ENCODE data around the gene NR6A1.

The NR6A1 gene

DNA sequence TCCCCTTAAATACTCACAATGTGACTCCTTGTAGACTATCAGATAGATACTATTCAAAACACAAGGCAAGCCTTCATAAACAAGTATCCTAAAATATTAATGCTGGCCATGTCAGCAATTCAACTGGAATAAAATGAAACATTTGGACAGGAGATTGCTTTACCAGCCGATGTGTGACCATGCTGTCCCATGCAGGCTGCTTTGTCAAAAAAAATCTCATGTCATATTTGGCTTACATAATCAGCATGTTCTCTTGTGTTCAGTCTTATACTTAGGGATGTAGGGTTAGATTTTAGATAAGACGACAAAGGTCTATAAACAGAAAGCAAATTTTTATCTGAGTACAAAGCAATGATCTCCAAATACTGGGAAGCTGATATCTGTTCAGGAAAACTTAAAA lies 108.5 kb downstream of the NR6A1 start:
- in situ Hi-C loops (cut with MboI; ENCODE audit: low sequenced_read_pairs) = no loop called here

DNA sequence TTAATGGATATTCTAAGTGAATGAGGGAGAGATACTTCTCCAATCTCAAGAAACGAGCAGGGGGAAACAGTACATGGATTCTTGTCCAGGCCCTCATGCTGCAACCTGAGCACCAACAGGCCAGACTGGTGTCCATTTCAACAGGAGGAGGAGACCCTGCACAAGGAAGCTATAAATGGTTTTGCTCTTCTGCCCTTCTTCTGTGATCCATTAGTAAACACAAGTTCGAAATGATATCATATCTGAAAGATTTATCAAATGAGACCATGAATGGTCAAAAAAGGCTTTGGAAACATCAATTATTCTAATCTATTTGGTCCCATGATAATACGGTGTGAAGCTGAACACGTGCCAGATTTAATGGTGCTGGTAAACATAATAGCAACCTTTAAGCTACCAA lies 109.8 kb downstream of the NR6A1 start:
- in situ Hi-C loops (cut with MboI; ENCODE audit: low sequenced_read_pairs) = no loop called here

DNA sequence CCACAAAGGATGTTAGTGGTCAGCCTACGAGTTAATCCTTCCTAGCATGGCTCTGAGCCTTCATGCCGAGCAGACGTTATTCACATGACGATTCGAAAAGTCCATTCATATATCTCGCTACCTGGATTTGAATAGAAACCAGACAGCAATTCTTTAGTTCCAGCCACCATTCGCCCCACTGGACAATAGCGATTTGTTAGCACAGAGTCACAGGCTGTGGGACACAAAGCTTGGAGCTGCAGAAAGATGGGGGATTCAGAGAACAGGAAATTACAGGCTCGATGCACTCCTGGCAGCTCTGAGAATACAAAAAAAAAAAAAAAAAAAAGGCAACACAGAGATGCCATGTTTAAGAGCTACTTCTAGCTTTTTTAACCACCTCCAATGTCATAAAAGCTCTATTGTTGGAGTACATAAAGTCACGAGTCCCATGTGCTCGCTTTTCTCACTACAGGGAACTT lies 110.7 kb downstream of the NR6A1 start:
- in situ Hi-C loops (cut with MboI; ENCODE audit: low sequenced_read_pairs) = no loop called here

DNA sequence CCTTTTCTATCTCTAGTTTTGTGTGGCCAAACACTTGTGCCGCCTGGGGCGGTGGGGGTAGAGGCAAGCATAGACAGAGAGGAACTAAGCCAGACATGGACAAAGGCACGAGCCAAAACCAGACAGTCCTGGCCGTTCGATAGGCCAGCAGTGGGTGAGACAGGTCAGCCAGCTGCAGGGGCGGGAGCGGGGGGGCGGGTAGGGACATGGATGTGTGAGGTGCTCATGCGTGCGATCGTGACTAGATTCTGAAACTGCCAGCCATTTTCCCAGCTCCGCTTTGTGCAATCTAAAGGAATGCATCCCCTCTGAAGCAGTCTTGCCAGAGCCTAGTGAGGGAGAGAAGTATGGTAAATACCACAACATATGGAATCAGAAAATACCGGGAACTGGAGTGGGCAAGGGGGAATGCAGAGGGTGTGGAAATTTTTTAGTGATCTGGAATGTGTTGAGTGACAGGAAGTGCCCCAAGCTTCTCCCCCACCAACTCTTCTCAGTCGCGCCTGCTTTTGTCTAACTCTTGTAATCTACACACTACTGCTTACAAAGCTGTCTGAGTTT lies 111.9 kb downstream of the NR6A1 start:
- in situ Hi-C loops (cut with MboI; ENCODE audit: low sequenced_read_pairs) = no loop called here

DNA sequence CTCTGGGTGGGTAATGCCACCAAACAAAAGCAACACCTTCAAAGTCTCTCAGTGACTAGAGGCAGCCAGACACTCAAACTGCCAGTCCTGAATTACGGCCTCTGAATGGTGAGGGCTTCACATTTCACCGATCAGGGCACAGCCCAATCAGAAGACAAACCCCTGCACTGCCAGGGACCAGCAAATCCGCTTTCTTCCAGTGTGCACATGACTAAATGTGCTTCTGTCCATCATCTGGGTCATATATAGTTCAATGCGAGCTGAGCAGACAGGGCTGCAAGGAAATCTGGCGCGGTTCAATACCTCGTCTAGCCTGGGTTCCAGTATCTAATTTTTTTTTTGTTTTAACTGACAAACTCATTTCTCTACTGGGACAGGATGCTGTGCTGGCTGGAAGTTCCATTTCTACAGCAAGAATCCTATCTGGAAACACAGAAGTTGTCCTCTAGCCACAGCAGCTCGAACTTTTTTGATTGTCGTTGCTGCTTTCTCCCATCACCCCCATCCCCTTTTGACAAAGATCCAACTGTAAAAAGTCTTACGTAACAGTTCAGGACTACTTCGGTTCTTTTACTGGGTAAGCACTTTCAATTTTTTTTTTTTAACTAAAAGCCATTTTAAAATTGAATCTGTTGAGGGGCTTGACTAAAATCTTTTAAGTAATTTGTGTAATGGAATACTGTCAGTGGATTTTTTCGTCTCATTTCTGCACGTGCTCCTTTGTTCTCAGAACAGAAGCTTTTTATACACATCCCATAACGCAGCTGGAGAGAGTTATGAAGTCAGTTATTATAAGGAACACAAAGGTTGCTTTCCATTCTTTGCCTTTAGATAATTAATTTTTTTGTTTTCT lies 112.7 kb downstream of the NR6A1 start:
- in situ Hi-C loops (cut with MboI; ENCODE audit: low sequenced_read_pairs) = no loop called here

DNA sequence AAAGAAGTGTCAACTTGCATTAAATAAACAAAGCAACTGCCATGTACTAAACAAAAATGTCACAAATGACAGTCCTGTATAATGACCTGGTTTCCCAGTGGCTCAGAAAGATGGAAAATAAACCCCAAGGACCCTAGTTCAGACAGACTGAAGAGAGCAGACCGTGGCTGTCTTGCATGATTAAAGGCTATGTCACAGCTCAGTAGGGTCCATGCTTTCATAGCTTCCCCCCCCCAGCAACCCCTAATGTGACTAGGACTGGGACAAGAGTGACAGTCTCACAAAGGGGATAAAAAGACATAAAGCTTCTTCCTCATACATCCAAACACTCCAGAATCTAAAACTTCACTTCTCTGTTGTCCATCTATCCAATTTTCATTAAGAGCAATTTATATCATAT lies 113.6 kb downstream of the NR6A1 start:
- in situ Hi-C loops (cut with MboI; ENCODE audit: low sequenced_read_pairs) = no loop called here

DNA sequence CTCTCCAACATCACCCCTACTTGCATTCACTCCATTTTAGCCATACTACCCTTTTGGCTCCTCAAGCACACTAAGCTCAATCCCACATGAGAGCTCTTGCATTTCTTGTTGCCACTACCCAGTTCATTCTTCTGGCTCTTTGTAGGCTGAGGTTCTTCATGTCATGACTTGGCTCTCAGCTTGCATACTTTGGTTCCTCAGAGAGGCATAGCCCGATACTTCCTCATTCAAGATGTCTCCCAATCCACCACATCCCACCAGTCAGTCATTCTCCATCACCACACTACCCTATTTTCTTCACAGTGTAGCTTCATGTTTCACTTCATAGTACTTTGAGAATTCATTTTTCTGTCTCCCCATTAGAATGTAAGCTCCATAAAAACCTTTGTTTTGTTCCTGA lies 116.7 kb downstream of the NR6A1 start:
- in situ Hi-C loops (cut with MboI; ENCODE audit: low sequenced_read_pairs) = no loop called here

DNA sequence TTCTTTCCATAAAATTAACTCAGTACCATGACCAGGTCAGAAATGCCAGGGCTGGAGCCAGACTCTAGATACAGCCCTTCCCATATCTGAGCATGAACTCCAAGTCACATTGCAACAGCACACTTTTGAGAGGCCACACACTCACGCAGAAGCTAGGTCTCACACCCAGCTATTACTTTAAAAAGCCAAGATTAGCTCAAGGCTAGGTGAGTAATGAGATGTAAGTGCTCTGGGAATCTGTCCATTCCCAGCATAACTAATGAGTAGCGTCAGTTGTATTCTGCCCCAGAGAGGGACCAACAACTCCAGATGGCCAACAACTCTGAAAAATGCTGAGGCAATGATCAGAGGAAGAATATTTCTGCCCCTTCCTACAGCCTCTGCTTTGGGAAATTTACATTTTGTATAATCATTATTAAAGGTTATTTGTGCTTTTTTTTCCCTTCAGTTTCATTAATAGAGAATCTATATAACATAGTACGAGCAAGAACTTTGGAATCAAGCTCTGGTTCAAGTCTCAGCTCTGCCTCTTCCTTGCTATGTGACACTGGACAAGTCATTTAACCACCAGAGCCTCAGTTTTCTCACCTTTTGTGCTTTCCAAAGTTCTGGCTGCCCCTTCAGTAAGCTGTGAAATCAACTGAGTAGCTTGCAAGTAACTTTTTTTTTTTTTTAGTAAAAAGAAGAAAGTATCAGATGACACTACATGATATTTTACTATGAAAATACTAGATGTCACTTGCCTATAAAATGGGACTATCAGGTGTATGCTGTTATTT lies 118.3 kb downstream of the NR6A1 start:
- in situ Hi-C loops (cut with MboI; ENCODE audit: low sequenced_read_pairs) = no loop called here

DNA sequence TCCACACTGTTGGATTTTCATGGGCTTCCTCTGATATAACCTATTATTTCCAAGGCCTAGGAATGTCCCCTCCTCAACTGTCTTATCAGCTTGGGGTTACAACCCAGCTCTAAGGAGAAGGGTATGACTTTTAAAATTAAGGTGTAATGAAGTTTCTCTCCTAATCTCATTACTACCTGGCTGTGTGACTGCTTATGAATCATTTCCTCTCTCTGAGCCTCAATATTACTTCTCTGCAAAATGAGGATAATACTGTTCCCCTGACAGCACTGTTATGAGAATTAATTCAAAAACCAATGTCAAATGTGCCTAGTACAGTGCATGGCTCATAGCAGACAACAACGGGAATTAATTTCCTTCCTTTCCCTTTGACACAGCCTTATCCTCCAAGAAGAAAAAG lies 118.9 kb downstream of the NR6A1 start:
- in situ Hi-C loops (cut with MboI; ENCODE audit: low sequenced_read_pairs) = no loop called here

DNA sequence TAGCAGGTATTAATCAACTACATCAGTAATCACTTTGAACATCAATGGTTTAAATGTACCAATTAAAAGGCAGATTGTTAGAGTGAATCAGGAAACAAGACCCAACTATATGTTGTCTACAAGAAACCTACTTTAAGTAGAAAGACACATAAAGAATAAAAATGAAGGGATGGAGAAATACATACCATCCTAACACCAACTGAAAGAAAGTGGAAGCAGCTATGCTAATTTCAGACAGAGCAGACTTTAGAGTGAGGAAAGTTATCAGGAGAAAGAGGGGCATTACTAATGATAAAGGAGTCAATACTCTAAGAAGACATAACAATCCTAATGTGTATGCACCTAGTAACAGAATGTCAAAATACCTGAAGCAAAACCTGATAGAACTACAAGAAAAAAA lies 125.8 kb downstream of the NR6A1 start:
- in situ Hi-C loops (cut with MboI; ENCODE audit: low sequenced_read_pairs) = no loop called here

DNA sequence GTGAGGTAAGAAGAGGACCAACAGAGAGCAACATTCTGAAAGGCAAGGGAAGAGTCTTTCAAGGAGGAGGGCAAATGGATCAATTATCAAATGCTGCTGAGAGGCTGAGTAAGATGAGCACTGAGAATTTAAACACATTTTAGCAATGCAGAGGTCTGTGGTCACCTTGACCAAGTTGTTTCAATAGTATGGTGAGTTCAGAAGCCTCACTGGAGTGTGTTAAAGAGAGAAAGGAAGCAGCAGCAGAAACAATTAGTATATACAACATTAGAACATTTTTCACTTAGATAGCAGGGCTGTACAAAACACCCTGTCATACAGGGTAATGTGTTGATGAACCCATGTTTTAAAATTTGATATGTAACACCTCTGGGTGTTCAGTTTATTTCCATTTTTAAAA lies 131.5 kb downstream of the NR6A1 start:
- in situ Hi-C loops (cut with MboI; ENCODE audit: low sequenced_read_pairs) = no loop called here

DNA sequence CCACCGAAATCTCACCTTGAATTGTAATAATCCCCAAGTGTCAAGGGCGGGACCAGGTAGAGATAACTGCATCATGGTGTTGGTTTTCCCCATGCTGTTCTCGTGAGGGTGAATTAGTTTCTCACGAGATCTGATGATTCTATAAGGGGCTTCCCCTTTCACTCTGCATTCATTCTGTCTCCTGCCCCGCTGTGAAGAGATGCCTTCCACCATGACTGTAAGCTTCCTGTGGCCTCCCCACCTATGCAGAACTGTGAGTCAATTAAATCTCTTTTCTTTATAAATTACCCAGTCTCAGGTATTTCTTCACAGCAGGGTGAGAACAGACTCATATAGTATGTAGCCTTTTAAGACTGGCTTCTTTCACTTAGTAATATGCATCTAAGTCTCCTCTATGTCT lies 135.8 kb downstream of the NR6A1 start:
- in situ Hi-C loops (cut with MboI; ENCODE audit: low sequenced_read_pairs) = no loop called here

DNA sequence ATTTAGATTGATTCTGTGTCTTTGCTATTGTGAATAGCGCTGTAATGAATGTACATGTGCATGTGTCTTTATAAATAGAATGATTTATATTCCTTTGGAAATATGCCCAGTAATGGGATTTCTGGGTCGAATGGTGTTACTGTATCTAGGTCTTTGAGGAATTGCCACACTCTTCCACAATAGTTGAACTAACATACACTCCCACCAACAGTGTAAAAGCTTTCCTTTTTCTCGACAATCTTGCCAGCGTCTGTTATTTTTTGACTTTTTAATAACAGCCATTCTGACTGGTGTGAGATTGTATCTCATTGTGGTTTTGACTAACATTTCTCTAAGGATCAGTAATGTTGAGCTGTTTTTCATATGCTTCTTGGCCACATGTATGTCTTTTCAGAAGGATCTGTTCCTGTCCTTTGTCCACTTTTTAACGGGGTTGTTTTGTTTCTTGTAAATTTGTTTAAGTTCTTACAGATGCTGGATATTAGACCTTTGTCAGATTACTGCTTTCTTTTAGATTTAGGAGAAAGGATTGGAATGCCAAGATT lies 139.0 kb downstream of the NR6A1 start:
- in situ Hi-C loops (cut with MboI; ENCODE audit: low sequenced_read_pairs) = no loop called here

DNA sequence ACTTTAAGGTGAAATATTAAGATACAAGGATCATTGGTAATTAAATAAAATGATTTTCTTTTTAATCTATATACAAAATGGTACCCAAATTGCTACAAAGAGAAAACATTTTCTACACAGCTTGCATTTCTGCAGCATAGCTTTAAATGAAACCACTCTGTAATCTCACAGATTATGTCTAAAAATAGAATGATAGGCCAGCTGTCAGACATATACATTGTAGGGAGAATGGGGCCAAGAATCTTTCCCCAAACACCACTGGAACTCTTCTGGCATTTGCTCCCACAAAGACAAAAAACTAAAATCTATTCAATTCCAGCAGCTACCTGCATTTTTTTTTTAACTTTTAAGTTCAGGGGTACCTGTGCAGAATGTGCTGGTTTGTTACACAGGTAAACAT lies 139.8 kb downstream of the NR6A1 start:
- in situ Hi-C loops (cut with MboI; ENCODE audit: low sequenced_read_pairs) = no loop called here

DNA sequence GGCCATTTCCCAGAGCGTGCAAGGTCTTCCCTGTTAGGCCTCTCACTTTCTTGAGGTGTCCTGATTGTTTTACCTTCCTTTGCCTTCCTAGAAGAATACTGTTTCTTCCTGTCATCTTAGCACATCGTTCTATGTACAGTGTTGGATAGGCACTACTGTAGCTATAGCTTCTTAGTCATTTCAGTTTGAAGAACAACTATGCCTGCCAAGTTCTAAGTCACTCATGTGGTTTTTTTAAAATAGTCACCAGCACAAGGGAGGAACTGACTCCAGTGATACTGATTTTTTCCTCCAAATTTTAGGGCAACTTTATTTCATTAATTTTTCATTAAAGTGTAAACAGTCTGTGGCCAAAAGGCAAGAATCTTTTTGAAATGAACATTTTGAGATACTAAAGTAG lies 141.5 kb downstream of the NR6A1 start:
- in situ Hi-C loops (cut with MboI; ENCODE audit: low sequenced_read_pairs) = no loop called here

DNA sequence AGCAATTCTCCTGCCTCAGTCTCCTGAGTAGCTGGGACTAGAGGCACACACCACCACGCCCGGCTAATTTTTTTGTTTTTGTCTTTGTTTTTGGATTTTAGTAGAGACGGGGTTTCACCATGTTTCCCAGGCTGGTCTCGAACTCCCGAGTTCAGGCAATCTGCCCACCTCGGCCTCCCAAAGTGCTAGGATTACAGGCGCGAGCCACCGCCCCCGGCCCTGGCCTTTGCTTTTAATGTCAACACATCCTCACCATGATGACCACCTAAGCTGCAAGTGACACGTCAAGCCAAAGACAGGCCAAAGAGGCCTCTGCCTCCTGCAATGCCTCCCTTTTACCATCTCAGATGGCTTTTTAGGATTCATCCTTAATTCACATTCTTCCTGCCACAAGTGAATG lies 142.4 kb downstream of the NR6A1 start:
- in situ Hi-C loops (cut with MboI; ENCODE audit: low sequenced_read_pairs) = no loop called here

DNA sequence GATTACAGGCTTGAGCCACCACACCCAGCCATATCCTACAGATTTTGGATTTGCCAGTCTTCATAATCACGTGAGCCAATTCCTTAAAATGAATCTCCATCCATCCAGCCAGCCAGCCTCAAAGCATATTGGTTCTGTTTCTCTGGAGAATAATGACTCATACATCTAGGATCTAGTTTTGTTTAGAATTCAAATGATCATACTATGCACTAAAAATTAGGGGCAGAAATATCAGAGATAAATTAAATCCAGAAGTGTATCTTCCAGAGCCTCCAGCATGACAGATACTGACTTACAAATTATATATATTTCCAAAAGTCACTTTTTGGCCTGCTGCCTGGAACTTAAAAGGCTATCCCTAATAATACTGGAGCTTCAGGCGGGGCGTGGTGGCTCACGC lies 144.8 kb downstream of the NR6A1 start:
- in situ Hi-C loops (cut with MboI; ENCODE audit: low sequenced_read_pairs) = no loop called here

DNA sequence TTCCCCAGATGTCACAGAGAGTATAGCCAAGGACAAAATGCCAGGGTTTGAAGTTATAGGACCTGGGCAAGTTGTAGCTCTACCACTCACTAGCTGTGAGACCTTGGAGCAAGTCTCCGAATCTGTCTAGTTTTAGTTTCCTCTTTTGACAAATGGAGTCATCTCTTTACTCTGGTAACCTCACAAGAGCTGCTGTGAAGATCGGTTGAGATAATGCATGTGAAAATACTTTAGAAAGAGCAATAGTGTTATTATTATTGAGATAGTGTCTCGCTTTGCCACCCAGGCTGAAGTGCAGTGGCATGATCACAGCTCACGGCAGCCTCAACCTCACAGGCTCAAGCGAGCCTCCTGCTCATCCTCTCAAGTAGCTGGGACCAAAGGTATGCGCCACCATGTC lies 146.0 kb downstream of the NR6A1 start:
- in situ Hi-C loops (cut with MboI; ENCODE audit: low sequenced_read_pairs) = no loop called here

DNA sequence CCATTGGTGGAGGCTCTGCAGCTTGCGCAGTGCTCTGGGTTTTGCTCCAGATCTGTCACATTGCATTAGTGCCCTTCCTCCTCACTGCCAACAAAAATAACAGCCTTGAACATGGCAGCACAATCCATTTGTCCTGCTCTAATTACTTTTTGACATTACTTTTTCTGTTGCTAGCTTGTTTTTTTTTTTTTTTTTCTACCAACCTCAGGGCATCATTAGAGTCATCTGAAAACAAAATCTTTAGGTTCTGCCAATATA lies 146.4 kb downstream of the NR6A1 start:
- in situ Hi-C loops (cut with MboI; ENCODE audit: low sequenced_read_pairs) = no loop called here

DNA sequence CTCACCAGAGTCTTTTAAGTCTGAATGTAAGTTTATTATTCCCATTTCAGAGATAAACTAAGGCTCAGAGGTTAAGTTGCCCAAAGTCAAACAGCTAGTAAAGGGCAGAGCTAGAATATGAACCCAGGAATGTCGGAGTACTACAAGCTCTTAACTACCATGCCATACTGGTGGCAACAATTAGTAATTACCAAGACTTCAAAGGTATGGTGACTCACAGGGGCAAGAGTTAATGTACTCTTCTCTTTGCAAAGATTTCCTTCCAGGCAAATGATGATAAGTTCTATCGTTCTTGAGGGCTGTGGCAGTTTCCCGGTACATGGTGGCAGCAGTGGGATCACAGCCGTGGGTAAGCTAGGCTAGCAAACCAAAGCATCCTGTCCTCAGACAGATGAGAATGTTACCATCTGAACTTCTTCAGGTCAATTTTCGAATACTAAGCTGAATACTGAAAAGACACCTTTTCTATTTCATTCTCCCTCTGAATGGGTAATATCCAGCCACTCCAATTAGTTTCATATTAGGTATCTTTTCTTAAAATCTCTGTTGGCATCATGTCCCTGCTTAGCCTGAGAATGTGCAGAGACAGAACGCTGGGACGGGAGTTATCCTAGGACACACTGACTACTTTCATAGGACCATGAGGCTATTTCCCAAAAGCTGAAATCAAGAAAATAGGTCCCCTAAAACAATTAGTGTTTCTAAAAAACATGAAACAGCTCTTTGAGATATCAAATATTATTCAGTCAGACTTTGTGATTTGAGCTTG lies 147.0 kb downstream of the NR6A1 start:
- in situ Hi-C loops (cut with MboI; ENCODE audit: low sequenced_read_pairs) = no loop called here

DNA sequence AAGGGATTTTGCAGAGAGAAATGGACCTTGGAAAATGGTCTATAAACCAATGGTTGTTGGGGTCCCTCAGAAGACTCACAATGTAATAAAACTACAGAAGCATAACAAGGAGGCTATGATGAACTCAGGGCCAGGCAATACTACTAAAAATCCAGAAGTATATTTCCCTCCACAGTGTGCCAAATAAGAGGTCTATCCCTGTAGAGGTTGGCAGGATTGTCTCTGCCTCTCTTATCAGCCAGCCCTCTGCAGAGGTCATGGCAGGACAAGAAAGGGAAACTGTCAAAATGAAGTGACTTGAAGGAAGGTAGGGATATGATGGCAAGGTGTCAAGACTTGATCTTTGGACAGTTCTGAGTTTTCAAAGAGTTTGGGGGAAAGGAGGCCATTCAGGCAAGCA lies 148.2 kb downstream of the NR6A1 start:
- in situ Hi-C loops (cut with MboI; ENCODE audit: low sequenced_read_pairs) = no loop called here

All from hTERT RPE-1 (cell line).